ENCODE data around the gene ASB1.

The ASB1 gene

GRCh38 chr2:238488347-238488826 is 61.7 kb downstream of the ASB1 start:
- Histone ChIP-seq H3K27me3 (ENCODE audit: low read length) (no peaks in the 10 kb centered on the region), H3K9ac (ENCODE audit: low read length) (no peak overlapping the region), H3K27ac (ENCODE audit: low read depth, low read length) (no peak overlapping the region), H3K4me3 (ENCODE audit: insufficient read depth, low read length, poor library complexity, severe bottlenecking) (no peak overlapping the region), H3K9me2 (replicated peaks; ENCODE audit: insufficient read depth, low read length) (no peaks in the 10 kb centered on the region), H4K20me1 (ENCODE audit: low read depth, low read length) (no peaks in the 10 kb centered on the region), H3K79me2 (ENCODE audit: insufficient read depth, low read length) (no peaks in the 10 kb centered on the region), H3K9me3 (ENCODE audit: insufficient read depth, low read length) (peaks cover 7% of the 10 kb centered on the region), H2AFZ (ENCODE audit: low read depth, low read length, severe bottlenecking) (no peak overlapping the region), H3K36me3 (ENCODE audit: low read length) (no peaks in the 10 kb centered on the region), H3F3A (ENCODE audit: insufficient read depth) (no peaks in the 10 kb centered on the region), H3K4me2 (ENCODE audit: low read depth, low read length, poor library complexity, severe bottlenecking) (no peak overlapping the region)
- TF ChIP-seq, protein P1, sequence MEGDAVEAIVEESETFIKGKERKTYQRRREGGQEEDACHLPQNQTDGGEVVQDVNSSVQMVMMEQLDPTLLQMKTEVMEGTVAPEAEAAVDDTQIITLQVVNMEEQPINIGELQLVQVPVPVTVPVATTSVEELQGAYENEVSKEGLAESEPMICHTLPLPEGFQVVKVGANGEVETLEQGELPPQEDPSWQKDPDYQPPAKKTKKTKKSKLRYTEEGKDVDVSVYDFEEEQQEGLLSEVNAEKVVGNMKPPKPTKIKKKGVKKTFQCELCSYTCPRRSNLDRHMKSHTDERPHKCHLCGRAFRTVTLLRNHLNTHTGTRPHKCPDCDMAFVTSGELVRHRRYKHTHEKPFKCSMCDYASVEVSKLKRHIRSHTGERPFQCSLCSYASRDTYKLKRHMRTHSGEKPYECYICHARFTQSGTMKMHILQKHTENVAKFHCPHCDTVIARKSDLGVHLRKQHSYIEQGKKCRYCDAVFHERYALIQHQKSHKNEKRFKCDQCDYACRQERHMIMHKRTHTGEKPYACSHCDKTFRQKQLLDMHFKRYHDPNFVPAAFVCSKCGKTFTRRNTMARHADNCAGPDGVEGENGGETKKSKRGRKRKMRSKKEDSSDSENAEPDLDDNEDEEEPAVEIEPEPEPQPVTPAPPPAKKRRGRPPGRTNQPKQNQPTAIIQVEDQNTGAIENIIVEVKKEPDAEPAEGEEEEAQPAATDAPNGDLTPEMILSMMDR (IDR thresholded peaks at IDR 0.05; ENCODE audit: insufficient read depth, low read length, poor library complexity, severe bottlenecking) = no peak
- TF ChIP-seq EZH2phosphoT487 (conservative IDR thresholded peaks at IDR 0.05; ENCODE audit: low read length) = no peak

DNA sequence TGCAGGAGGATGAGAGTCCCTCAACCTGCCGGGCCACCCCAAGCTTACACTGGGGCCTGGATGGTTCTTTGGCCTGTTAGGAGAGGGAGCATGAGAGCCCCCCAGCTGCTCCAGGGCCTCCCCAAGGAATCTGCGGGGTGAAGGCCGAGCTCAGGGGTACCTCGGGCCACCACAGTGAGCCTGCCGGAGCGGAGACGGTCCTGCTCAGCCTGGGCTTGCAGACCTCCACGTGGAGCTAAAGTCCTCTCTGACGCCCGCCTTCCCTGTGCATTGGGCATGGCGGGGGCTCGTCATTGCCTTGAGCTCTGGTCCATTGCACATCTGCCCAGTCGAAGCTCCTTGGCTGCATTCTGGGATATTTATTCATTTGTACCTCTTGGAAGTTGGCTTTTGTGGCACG is 62.7 kb downstream of the ASB1 start:
- Histone ChIP-seq H3K27ac (ENCODE audit: low read depth, low read length) (no peak overlapping the region), H4K20me1 (ENCODE audit: low read depth, low read length) (no peaks in the 10 kb centered on the region), H3K9ac (ENCODE audit: low read length) (no peak overlapping the region), H3K27me3 (ENCODE audit: low read length) (no peaks in the 10 kb centered on the region), H3K4me3 (ENCODE audit: insufficient read depth, low read length, poor library complexity, severe bottlenecking) (no peak overlapping the region), H3K79me2 (ENCODE audit: insufficient read depth, low read length) (no peaks in the 10 kb centered on the region), H3F3A (ENCODE audit: insufficient read depth) (no peaks in the 10 kb centered on the region), H3K9me2 (replicated peaks; ENCODE audit: insufficient read depth, low read length) (no peaks in the 10 kb centered on the region), H3K36me3 (ENCODE audit: low read length) (no peaks in the 10 kb centered on the region), H3K4me2 (ENCODE audit: low read depth, low read length, poor library complexity, severe bottlenecking) (no peak overlapping the region), H3K9me3 (ENCODE audit: insufficient read depth, low read length) (peaks cover 7% of the 10 kb centered on the region), H2AFZ (ENCODE audit: low read depth, low read length, severe bottlenecking) (no peak overlapping the region)
- TF ChIP-seq, protein P1 (IDR thresholded peaks at IDR 0.05; ENCODE audit: insufficient read depth, low read length, poor library complexity, severe bottlenecking) = no peak
- no peak for TF ChIP-seq EZH2phosphoT487 (conservative IDR thresholded peaks at IDR 0.05; ENCODE audit: low read length)

GRCh38 chr2:238489896-238490295 is 63.2 kb downstream of the ASB1 start:
- no peak overlapping the region for H3K4me3 ChIP-seq (ENCODE audit: insufficient read depth, low read length, poor library complexity, severe bottlenecking)
- no peaks in the 10 kb centered on the region for H3K9me2 ChIP-seq (replicated peaks; ENCODE audit: insufficient read depth, low read length)
- H3K9me3 ChIP-seq (ENCODE audit: insufficient read depth, low read length) = peaks cover 7% of the 10 kb centered on the region
- TF ChIP-seq, protein P1 (IDR thresholded peaks at IDR 0.05; ENCODE audit: insufficient read depth, low read length, poor library complexity, severe bottlenecking) = no peak
- no peak for TF ChIP-seq EZH2phosphoT487 (conservative IDR thresholded peaks at IDR 0.05; ENCODE audit: low read length)
- H3K9ac ChIP-seq (ENCODE audit: low read length) = no peak overlapping the region
- no peaks in the 10 kb centered on the region for H3K27me3 ChIP-seq (ENCODE audit: low read length)
- no peaks in the 10 kb centered on the region for H3F3A ChIP-seq (ENCODE audit: insufficient read depth)
- no peak overlapping the region for H2AFZ ChIP-seq (ENCODE audit: low read depth, low read length, severe bottlenecking)
- H3K79me2 ChIP-seq (ENCODE audit: insufficient read depth, low read length) = no peaks in the 10 kb centered on the region
- H3K36me3 ChIP-seq (ENCODE audit: low read length) = no peaks in the 10 kb centered on the region
- H4K20me1 ChIP-seq (ENCODE audit: low read depth, low read length) = no peaks in the 10 kb centered on the region
- no peak overlapping the region for H3K4me2 ChIP-seq (ENCODE audit: low read depth, low read length, poor library complexity, severe bottlenecking)
- H3K27ac ChIP-seq (ENCODE audit: low read depth, low read length) = no peak overlapping the region

All from SU-DHL-6 (cell line).